Germinal center (tissue), 1 donor: ENCODE measurements around the gene TASOR2.

Source experiments
- DNase-seq: peaks from one replicate; pipeline ENCODE4 v3.0.0; 2012; ENCODE audit warnings: mixed read lengths, low spot score

TASOR2 gene

DNA sequence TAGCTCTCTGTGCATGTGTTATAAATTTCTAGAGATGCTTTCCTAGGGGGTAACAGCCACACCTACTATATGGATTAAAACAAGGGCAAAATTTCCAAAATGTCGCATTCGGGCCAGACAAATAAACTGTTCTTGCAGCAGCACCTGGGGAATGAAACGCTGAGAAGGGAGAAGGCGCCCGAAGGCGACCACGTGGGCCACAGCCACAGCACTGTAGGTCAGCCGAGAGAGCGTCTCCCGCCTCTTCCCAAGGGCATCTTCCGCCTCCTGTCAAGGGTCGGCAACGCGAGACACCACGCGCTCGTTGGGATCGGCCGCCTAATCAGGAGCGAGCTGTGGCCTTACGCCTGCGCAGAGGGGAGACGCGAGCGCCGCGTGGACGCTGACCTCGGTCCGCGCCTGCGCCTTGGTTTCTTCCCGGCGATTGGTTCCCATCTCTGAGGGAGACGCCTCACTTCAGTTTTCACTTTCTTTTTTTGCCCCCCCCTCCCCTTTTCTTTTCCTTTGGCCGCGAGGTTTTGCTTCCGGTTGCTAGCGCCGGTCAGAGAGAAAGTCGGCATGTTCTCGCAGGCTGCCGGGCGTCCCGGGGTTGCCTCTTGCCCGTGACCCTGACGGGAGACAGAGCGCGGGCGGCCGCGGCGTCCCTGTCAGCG lies at the start of gene TASOR2:
TSS of gene TASOR2 (plus strand) at position 521 of the 653 bp plus-strand sequence. CDS start 35,805 bp downstream, outside the sequence.
- DNase-seq: peak; percentile 94

GRCh38 chr10:5634918-5635317 lies 49.7 kb upstream of the TASOR2 start:
- DNase-seq: no peak

DNA sequence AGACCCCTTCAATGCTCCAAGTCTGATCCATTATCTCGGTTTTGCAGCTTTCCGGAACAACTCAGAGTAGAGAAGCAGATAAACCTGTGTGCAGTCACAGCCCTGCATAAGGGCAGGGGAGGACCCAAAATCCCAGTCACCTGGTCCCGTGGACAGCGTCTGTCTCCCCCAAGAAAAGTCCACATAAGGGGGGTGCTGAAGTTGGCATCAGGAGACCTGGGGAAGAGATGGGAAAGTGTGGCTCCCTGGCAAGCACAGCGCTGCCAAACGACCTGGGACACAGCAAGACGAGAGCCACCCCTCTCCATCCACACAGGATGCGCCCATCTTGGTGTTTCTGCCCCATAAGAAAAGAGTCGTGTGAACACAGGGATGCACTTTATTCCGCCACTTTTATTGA lies 46.1 kb upstream of the TASOR2 start:
- DNase-seq: no peak

DNA sequence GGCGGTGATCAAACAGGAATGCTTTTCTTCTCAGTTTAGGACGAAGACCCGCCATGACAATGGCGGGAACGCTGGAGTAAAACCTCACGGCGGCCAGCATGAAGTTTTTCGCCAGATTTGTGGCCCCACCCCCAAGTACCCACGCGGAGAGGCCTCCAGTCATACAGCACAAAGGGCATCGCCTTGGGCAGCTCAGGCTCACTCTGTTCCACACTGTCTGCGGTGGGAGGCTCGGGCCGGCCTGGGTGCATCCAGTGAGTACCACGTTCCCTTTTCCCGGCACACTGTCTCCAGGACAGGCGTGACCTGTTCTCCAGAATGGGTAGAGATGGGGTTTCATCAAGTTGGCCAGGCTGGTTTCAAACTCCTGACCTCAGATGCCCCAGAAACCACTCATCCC lies 45.6 kb upstream of the TASOR2 start:
- DNase-seq: no peak

DNA sequence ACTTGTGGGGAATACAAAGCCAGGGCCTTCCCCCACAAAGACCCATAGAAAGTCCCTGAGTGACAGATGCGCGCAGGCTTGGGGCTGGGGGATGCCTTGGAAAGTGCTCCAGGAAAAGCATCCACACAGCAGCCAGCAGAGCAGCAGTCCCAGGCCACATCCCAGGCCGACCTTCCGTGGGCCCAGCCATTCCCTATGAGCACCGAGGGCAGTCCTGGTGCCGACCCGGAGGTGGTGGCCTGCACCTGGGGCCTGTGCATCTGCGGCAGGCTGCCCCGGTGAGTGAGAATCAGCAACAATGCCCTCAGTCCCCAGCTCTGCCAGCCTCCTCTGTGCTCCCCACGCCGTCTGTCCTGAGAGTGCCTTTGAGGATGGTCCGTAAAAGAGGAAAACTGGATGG lies 44.6 kb upstream of the TASOR2 start:
- DNase-seq: no peak

DNA sequence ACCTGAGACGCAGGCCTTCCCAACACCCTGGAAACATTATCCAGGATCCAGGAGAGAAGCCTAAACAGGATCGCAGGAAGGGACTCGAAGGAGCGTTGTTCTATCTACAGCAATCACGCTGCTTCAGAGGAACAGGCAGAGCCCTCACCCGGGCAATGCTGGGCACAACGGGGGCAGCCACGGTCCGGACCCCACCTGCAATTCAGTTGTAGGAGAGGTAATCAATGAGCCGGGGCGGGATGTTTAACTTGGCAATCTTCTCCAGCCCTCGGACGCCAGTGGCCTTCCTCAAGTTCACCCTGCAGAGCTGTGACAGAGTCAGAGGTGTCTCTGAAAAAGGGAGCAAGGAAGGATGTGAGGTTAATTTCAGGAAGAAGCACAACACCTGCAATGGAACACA lies 44.1 kb upstream of the TASOR2 start:
- DNase-seq: no peak

DNA sequence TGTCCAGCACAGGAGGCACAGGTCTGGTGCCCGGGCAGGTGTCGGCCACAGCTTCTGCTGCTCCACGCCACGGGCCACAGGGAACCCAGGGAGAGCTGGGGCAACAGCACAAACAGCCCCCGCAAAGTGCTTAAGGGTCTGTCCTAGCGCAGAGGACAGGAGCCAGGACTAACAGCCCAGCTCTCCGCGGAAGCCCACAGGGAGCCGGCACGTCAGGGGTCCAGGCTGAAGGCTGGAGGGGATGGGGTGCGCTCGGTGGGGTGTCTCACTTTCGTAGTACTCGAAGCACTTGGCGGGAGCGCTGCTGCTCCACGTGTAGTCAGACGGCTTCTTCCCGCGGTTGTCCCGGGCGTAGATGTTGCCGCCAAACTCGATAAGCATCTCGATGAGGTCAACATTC lies 43.1 kb upstream of the TASOR2 start:
- DNase-seq: no peak

DNA sequence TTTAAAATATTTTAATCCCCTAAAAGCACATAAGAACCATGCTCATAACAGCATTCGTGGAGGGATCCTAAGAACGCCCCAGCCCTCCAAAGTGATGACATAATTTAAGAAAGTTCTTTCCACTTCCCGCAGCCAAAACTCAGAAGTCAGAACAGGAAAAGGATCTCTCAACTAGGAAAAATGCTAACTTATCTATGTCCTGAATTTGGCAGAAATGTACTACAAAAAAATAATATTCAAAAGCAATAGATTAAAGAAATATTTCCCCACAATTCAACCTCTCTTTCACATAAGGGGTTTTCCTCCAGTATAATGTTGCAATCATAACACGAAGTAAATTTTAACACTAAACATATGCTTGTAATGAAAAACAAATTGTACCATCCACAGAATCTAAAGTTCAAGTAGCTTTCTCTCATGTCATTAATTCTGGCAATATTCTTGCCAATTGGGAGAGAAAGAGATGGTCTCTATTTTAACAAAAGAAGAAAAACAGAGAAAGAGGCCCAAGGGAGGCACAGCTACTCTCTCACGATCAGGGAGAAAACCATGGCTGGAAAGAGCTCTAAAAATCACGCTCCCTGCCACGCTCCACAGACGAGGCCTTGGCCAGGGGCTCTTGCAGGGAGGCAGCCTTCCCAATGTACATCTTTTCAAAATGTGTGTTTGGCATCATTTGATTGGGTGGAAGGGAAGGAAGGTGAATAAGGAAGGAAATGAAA lies 41.1 kb upstream of the TASOR2 start:
- DNase-seq: no peak

DNA sequence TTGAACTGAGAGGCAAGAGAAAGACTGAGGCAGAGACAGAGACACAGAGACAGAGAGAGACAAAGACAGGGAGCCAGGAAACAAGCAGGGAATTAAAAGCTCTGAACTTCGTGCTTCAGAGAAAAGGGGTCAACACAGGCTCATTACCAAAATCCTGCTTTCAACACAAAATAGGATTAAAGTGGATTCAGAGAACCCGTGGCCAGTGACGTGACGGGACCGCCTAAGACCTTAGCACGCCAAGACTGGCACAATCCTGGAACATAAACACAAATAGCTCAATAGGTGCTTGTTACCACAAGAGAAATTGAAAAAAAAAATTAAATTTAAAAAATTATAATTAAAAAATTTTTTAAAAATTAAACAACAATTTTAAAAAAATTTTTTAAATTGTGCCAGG lies 39.7 kb upstream of the TASOR2 start:
- no peak for DNase-seq

DNA sequence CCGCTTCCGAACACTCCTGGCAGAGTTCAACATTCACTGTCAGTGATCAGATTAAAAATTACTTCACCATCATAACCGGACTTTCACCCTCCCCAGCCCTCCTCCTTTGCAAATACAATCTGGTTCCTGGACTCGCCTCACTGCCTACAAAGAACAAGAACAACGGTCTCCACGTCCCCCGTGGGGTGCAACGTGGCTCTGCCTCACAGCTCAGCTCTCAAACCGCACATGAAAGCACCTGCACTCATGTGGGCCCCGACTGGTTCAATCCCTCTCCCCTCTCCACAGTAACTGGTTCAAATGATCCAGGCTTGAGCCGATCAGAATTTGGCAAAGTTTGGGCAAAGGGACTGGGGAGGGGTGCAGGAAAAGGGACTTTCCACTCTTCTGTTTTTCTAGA lies 39.3 kb upstream of the TASOR2 start:
- peak; percentile 64 for DNase-seq

DNA sequence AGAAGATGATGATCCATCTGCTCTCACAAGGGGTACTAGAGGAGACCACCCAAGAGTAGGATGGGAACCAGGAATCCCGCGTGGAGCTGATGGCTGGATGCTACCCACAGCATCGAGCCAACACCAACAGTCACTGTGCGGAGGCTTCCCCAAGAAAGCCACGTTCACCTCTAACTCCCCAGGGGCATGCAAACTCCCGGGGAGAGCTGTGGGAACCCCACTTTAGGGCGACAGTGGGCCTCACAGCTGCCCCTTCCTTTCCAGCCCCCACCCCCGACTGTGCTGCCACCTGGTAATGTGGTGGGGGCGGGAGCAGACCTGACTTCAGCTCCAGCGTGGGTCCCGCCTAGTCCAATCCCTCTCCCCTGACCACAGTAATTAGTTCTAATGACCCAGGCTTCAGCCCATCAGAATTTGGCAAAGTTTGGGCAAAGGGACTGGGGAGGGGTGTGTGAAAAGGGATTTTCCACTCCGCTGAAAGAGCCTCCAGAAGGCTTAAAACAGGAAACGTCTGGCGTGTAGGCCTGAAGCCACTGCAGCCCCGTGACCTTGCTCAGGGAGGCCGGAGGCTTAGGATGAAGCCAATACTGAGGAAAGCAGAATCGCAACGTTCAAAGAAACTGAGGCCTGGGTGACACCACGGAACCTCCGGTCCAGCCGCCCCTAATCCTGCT lies 38.6 kb upstream of the TASOR2 start:
- peak; percentile 41 for DNase-seq

DNA sequence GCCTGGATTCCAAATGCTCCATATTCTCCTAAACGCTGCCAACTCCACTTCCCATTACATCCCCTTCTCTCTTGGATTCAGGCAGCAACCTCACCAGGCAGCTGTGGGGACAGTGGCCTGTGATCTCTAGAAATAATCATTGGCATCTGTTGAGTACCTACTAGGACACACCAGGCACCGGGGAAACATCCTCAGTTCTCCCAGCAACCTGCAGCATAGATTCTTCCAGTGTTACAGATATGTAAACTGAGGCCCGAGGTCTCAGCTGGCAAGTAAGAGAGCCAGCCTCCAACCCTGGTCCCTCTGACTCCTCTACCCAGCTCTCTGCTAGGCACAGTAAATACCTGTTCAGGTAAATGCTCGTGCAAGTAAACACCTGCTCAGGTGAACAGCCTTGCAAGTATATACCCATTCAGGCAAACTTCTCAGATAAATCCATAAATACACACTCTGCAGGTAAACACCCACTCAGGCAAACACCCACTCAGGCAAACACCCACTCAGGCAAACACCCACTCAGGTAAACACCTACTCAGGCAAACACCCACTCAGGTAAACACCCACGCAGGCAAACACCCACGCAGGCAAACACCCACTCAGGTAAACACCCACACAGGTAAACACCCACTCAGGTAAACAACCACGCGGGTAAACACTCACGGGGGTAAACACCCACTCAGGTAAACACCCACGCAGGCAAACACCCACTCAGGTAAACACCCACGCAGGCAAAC lies 37.0 kb upstream of the TASOR2 start:
- DNase-seq: no peak

DNA sequence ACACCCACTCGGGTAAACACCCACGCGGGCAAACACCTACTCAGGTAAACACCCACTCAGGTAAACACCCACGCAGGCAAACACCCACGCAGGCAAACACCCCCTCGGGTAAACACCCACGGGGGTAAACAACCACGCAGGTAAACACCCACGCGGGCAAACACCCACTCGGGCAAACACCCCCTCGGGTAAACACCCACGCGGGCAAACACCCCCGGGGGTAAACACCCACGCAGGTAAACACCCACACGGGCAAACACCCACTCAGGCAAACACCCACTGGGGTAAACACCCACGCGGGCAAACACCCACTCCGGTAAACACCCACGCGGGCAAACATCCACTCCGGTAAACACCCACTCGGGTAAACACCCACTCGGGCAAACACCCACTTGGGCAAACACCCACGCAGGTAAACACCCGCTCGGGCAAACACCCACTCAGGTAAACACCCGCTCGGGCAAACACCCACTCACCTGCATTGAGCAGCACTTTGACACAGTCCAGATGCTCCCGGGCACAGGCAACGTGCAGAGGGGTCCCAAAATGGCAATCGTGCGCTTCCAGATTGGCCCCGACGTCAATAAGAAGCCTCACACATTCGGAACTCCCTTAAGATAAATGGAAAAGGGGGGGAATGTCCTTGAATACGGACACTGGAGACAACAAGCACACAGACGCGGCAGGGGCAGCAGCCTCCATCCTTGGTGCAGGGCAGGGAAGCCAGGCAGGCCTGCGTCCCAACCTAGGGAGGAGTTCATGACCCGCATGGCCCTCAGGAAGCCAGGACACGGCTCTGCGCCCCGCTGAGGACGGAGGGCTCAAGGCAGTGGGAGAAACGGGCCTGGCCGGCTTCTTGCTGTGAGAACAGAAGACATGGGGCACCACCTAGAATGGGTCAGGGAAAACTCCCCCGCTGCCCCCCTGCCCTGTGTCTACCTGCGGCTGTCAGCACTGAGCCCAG lies 35.9 kb upstream of the TASOR2 start:
- DNase-seq: no peak

- no peak for DNase-seq
These were observed 34.9 kb upstream of the TASOR2 start for GRCh38 chr10:5649746-5650145.

DNA sequence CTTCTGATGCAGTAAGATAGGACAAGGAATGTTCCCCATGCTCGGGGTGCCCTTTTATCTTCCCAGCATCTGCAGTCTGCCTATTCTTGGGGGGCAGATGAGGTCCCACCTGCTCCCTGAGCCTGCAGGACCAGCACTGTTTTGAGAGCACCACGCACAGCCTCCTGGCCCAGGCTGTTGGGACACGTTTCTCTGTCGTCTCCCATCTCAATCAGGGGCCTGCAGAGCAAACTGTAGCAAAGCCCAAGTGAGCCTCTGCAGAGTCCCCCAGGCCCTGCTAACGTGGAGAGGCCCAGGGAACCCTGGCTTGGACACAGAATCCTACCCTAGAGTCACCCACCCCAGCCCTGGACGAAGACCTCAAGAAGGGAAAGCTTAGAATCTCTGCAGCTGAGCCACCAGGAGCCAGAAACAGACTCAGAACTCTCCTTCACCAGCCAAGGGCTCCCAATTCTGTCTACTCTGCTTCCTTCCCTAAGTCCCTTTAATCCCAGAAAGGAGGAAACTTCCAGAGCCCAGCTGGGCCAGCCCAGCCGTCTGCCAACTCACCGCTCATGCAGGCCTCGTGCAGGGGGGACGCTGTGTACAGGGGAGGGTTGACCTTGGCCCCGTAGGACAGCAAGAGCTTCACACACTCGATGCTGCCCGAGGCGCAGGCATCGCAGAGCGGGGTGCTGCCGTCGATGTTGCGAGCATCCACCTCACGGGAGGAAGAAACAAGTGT lies 33.8 kb upstream of the TASOR2 start:
- no peak for DNase-seq

DNA sequence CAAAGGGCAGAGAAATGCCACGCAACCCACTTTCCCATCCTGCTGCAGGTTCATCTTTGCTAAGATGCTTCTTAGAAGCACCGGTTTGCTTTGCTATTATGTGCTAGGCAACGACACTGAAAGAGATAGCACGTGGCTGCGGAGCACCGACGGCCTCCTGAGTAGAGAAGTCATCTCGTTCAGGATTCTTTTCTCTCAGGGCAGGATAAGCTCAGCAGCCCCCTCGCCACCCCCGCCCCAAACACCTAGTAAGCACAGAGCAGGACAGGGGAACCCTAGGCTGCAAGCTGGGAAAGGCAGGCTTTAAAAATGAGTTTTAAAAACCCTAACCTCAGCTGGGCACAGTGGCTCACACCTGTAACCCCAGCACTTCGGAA lies 33.3 kb upstream of the TASOR2 start:
- DNase-seq: no peak

GRCh38 chr10:5652746-5653145 lies 31.9 kb upstream of the TASOR2 start:
- DNase-seq: no peak

GRCh38 chr10:5654218-5654755 lies 30.4 kb upstream of the TASOR2 start:
- no peak for DNase-seq

GRCh38 chr10:5655121-5655520 lies 29.5 kb upstream of the TASOR2 start:
- peak; percentile 40 for DNase-seq

GRCh38 chr10:5656737-5657579 lies 27.7 kb upstream of the TASOR2 start:
- DNase-seq: no peak
